ENCODE measurements around the gene SKI. TPM values are rescaled to one million over a fixed set of nuclear protein-coding genes. Genes with fewer than 3 reads are reported as not detected.
"Not testable (repeated sequence)": the region's sequence is repeated elsewhere in the genome, so short reads cannot be mapped to it uniquely, and the experiment has no call there.

The SKI gene
- total RNA-seq, 1 experiment from 2014 or later, result 3.3 TPM

GRCh38 chr1:2320006-2320405, 91.9 kb downstream of the SKI start:
- no peak for DNase-seq (ENCODE audit: low spot score)

- DNase-seq (ENCODE audit: low spot score), result no peak
Observed at GRCh38 chr1:2320760-2321667, 92.9 kb downstream of the SKI start.

DNA sequence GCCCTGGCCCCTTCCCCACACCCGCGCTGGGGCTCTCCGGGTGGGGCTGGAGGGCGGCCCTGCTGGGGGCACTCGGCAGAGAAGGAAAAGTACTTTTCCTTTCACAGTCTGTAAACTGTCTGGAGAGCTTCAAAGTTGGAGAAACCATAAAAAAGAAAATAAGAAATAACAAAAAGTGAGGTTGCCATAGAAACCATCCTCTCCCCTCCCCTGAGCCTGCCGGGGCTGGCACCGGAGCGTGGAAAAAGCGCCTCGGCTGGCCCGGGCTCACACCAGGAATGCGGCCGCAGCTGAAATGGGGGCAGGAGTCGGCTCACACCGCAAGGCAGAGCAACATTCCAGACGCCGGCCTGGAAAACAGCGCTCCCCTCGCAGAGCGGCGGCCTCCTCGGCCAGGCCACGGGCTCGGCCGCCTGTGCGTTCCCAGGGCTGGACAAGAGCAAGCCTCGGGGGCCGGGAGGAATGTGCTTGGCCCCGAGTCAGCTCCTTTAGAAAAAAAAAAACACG, 94.0 kb downstream of the SKI start:
- no peak for DNase-seq (ENCODE audit: low spot score)

GRCh38 chr1:2322581-2323211, 94.6 kb downstream of the SKI start:
- no peak for DNase-seq (ENCODE audit: low spot score)

GRCh38 chr1:2323451-2323974, 95.4 kb downstream of the SKI start:
- no peak for DNase-seq (ENCODE audit: low spot score)

DNA sequence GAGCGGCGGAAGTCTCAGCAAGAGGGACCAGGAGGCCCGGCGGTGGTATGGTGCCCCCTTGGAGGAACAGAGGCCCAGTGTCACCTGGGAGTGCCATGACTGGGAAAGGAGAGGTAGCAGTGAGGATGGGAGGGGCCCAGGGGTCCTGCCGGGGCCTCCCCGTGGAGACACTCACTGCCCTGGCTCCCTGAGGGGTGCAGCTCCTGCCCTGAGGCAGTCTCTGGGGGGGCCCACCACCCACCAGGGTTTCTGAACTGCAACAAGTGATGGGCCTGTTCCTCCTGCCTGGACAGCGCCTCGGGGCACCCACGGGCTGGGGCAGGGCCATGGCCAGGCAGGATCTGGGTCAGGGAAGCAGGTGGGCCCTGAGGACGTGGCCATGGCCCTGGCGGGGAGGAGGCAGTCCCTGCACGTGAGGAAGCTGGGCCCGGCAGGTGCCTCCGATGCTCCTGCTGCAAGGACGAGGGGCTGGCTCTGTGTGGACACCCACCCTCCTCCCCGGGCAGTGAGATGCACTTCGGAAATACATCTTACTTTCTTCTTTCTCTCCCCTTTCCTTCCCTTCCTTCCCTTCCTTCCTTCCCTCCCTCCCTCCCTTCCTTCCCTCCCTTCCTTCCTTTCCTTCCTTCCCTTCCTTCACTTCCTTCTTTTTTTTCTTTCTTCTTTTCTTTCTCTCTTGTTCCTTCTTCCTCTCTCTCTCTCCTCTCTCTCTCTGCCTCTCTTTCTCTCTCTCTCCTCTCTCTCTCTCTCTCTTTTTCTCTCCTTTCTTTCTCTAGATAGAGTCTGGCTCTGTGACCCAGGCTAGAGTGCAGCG, 96.6 kb downstream of the SKI start:
- no peak for DNase-seq (ENCODE audit: low spot score)

GRCh38 chr1:2326524-2326923, 98.4 kb downstream of the SKI start:
- no peak for DNase-seq (ENCODE audit: low spot score)

GRCh38 chr1:2327162-2327561, 99.0 kb downstream of the SKI start:
- DNase-seq (ENCODE audit: low spot score), result not testable (repeated sequence)

GRCh38 chr1:2327841-2328240, 99.7 kb downstream of the SKI start:
- no peak for DNase-seq (ENCODE audit: low spot score)

DNA sequence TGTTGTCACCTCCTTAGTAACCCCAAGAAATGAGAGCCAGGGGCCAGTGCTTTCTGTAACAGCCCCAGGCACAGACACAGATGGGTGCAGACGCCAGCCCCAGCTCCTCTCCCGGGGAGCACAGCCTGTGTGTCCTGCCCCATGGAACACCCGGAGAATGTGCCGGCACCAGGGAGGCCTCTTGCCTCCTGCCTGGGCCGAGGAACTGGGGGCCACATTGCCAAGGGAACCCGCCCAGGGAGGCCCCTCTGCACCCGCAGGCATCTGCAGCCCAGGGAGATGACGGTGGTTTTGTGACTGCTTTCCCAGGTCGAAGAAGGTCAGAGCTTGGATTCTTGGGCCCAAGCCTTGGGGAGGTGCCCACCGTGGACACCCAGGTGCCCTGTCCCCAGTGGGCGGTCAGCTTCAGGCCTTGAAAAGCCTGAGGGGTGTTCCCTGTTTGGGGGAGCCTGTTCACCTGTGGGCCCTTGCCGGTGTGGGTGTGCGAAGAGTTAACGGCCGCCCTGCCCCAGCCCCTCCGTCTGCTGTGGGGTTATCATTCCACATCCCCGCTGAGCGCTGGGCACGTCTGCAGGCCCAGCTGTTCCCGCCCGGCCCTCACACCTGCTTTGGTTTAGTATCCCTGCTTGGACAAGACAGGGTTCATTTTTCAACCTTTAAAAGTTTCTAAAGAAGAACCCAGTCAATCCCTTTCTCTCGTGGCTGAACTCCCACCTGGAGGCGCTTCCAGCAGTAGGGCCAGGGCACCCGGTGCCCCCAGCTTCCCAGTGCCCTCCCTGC, 100.7 kb downstream of the SKI start:
- DNase-seq (ENCODE audit: low spot score), result no peak

DNA sequence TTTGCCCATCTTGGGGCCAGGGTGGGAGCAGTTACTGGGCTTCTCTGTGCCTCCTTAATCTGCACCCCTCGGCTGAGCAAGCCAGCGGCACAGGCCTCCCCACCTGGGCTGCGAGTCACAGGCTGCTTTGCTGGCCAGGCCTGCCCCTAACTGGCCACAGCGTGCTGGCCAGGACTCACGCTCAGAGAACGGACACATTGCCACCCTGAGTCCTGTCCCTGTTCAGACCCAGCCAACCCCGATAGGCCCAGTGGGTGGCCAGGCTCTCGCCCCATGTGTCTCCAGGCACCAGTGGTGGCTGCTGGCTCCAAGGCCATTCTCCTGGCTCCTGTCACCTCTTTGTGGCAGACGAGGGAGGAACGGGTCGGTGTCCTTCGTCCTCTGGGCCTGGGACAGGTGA, 101.9 kb downstream of the SKI start:
- DNase-seq (ENCODE audit: low spot score), result no peak

DNA sequence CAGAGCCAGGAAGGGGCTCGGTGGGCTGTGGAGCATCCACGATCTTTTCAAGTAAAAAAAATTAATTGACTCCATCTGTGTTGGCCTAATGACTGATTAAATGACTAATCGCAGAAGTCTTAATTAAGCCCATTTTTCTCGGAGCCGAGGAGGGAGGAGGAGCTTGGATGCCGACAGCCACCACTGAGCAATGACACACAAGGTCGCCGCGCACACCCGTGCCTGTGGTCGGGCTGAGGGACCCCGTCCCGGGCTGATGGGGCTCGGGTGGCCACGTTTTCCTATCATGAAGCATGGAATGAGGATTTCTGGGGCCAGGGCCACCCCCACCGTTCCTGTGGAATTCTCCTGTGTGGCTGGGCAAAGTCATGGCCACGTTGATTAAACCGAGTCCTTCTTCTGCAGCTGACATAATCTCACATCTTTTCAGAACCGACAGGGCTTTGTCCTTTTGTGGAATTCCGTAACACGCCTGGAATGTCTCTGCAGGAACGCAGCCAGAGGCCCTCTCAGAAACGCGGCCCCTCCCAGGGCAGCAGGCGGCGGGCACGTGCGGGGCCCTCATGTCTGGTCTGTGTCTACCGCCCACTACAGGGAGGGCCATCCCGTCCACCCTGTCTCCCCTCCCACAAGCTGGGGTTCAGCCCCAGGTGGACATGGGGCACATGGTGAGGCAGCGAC, 102.5 kb downstream of the SKI start:
- no peak for DNase-seq (ENCODE audit: low spot score)

DNA sequence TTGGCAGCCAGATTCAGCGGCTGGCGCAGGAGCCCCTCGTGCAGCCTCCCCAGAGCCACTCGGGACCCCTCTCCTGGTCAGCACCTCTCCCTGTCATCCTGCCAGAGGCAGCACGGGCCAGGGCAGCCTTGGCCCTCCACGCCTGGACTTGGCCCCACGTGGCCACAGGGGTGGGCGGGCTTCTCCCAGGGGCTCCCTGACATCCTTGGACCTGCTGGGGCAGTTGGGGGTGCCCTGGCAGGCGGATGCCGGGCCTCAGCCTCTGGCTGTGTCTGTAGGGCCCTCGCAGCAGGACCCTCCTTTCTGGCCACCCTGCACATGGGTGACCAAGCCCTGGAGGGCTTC, 103.1 kb downstream of the SKI start:
- no peak for DNase-seq (ENCODE audit: low spot score)

- DNase-seq (ENCODE audit: low spot score), result not testable (repeated sequence)
Observed at GRCh38 chr1:2331580-2331979, 103.5 kb downstream of the SKI start.

- DNase-seq (ENCODE audit: low spot score), result no peak
Observed at GRCh38 chr1:2334366-2334765, 106.2 kb downstream of the SKI start.

- DNase-seq (ENCODE audit: low spot score), result no peak
Observed at GRCh38 chr1:2334883-2335534, 106.9 kb downstream of the SKI start.

- no peak for DNase-seq (ENCODE audit: low spot score)
Observed at GRCh38 chr1:2335721-2336455, 107.8 kb downstream of the SKI start.

- no peak for DNase-seq (ENCODE audit: low spot score)
Observed at GRCh38 chr1:2336499-2336898, 108.4 kb downstream of the SKI start.

- no peak for DNase-seq (ENCODE audit: low spot score)
Observed at GRCh38 chr1:2337081-2337480, 109.0 kb downstream of the SKI start.
